Type B pancreatic cell (in vitro differentiated cells): ENCODE results near the gene MAGEA8. TPM values are rescaled to one million over a fixed set of nuclear protein-coding genes. Genes with fewer than 3 reads are reported as not detected.
"Not testable (repeated sequence)": the region's sequence is repeated elsewhere in the genome, so short reads cannot be mapped to it uniquely, and the experiment has no call there.

ENCODE experiments used
- DNase-seq: peaks from one replicate; pipeline ENCODE4 v3.0.0; 2021; ENCODE audit warnings: mixed read lengths; ENCODE audit not compliant: unreplicated experiment; ENCODE audit errors: extremely low spot score
- H3K27ac Mint-ChIP-seq: 2 replicates; pipeline ENCODE4 v1.8.0; 2021; ENCODE audit warnings: mild to moderate bottlenecking, mixed read lengths
- H3K27me3 Mint-ChIP-seq: 2 replicates; pipeline ENCODE4 v1.8.0; 2021; ENCODE audit warnings: mixed read lengths
- H3K36me3 Mint-ChIP-seq: 2 replicates; pipeline ENCODE4 v1.8.0; 2021; ENCODE audit warnings: mixed read lengths
- H3K4me1 Mint-ChIP-seq: one replicate; pipeline ENCODE4 v1.8.0; 2021; ENCODE audit warnings: mixed read lengths; ENCODE audit not compliant: unreplicated experiment
- H3K4me3 Mint-ChIP-seq: 2 replicates; pipeline ENCODE4 v1.8.0; 2021; ENCODE audit warnings: mild to moderate bottlenecking, mixed read lengths
- H3K9me3 Mint-ChIP-seq: 2 replicates; pipeline ENCODE4 v1.8.0; 2021; ENCODE audit warnings: mixed read lengths
- long read RNA-seq: library from polyadenylated mRNA; unstranded; transcript quantifications from one replicate; pipeline ENCODE4 v2.0.0, GENCODE V29; 2020
- total RNA-seq: library from RNA; stranded (reverse); gene quantifications from 2 replicates; pipeline ENCODE4 v1.2.1, GENCODE V29; 2021; ENCODE audit warnings: low replicate concordance
- TF ChIP-seq, protein P1 (sequence below): fragments of 200-600 bp; sonication (generic); conservative IDR thresholded peaks from 2 replicates; pipeline ENCODE4 v1.5.0; 2021; ENCODE audit warnings: antibody characterized with exemption, mild to moderate bottlenecking

Gene MAGEA8, protein sequence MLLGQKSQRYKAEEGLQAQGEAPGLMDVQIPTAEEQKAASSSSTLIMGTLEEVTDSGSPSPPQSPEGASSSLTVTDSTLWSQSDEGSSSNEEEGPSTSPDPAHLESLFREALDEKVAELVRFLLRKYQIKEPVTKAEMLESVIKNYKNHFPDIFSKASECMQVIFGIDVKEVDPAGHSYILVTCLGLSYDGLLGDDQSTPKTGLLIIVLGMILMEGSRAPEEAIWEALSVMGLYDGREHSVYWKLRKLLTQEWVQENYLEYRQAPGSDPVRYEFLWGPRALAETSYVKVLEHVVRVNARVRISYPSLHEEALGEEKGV
- 0.21 TPM in 1 of 2 replicates, not detected in the other for total RNA-seq
- long read RNA-seq, partial matches to known transcripts, result 0 of 2 reads
- long read RNA-seq, other reads (novel, unspliced or antisense), result 0 of 2 reads

DNA sequence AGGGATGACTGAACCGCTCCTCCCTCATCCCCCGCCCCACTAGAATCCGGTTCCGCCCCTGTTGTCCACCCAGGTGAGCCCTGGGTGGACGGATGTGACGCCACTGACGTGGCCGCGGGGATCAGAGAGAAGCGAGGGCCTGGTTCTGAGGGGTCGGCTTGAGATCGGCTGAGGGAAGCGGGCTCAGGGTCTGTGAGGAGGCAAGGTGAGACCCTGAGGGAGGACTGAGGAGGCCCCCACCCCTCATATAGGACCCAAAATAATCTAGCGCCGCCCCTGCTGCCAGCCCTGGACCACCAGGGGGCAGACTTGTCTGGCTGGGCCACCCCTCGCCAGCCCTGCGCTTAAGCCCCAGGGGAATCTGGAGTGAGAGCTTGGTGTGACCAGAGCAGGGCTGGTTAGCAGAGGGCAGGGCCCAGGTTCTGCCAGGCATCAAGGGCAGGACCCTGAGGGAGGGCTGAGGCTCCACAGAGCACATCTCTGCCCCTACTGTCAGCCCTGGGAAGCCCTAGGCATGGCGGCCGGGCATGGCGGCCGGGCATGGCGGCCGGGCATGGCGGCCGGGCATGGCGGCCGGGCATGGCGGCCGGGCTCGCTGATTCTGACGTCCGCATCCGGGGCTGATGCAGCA is at the start of gene MAGEA8:
Gene MAGEA8, plus strand, starts transcription at position 103 of the 631 bp plus-strand sequence. CDS start 3,090 bp downstream, outside the sequence.
- H3K4me3 Mint-ChIP-seq, result no peak within 1 kb of the TSS
- no peak for DNase-seq
- no peaks in the 10 kb centered on the region for H3K27me3 Mint-ChIP-seq
- no peaks in the 10 kb centered on the region for H3K36me3 Mint-ChIP-seq
- no peaks in the 10 kb centered on the region for H3K9me3 Mint-ChIP-seq
- no peak within 1 kb of the TSS for H3K27ac Mint-ChIP-seq
- no peaks in the 10 kb centered on the region for H3K4me1 Mint-ChIP-seq
- TF ChIP-seq, protein P1, sequence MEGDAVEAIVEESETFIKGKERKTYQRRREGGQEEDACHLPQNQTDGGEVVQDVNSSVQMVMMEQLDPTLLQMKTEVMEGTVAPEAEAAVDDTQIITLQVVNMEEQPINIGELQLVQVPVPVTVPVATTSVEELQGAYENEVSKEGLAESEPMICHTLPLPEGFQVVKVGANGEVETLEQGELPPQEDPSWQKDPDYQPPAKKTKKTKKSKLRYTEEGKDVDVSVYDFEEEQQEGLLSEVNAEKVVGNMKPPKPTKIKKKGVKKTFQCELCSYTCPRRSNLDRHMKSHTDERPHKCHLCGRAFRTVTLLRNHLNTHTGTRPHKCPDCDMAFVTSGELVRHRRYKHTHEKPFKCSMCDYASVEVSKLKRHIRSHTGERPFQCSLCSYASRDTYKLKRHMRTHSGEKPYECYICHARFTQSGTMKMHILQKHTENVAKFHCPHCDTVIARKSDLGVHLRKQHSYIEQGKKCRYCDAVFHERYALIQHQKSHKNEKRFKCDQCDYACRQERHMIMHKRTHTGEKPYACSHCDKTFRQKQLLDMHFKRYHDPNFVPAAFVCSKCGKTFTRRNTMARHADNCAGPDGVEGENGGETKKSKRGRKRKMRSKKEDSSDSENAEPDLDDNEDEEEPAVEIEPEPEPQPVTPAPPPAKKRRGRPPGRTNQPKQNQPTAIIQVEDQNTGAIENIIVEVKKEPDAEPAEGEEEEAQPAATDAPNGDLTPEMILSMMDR, result peak; percentile 38

DNA sequence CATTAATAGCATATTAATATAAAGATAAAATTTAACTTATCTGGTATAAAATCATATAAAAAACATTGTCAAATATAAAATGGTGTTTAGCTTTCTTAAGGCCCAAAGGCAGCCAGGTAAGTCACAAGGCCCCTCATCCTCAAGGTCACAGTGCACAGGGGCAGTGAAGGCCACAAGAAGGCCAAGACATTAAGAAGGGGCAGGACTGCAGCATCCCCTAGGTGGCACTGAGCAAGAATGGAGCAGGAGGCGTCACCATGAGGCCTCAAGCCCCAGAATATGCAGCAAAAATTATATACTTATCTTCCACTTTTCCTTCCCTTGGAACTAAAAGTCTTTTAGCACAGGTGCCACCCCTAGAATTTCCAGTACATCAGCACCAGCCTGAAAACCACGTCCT is 49.5 kb upstream of the MAGEA8 start:
- DNase-seq, result no peak
- H3K4me3 Mint-ChIP-seq, result no peak overlapping the region
- no peaks in the 10 kb centered on the region for H3K36me3 Mint-ChIP-seq
- H3K4me1 Mint-ChIP-seq, result peaks cover 21% of the 10 kb centered on the region
- no peaks in the 10 kb centered on the region for H3K9me3 Mint-ChIP-seq
- TF ChIP-seq, protein P1, result no peak
- peaks cover 2% of the 10 kb centered on the region for H3K27me3 Mint-ChIP-seq
- H3K27ac Mint-ChIP-seq, result no peak overlapping the region

DNA sequence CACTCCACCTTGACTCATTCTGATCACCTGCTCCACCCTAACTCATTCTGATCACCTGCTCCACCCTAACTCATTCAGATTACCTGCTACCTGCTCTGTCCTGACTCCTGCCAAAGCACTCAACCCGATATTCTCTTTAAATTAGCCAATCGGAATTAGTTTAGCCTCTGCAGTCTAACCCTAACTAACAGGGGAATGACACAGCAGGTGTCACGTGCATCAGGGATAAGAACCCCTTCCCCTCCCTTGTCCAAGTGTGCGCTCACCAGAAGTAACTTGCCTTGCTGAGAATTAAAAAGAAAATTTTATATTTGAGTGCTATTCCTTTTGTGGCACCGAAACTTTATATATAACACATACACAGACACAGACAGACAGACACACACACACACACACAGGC is 44.3 kb upstream of the MAGEA8 start:
- not testable (repeated sequence) for H3K4me3 Mint-ChIP-seq, H3K27ac Mint-ChIP-seq, H3K27me3 Mint-ChIP-seq, H3K36me3 Mint-ChIP-seq, H3K9me3 Mint-ChIP-seq, DNase-seq
- peaks cover 12% of the 10 kb centered on the region for H3K4me1 Mint-ChIP-seq

DNA sequence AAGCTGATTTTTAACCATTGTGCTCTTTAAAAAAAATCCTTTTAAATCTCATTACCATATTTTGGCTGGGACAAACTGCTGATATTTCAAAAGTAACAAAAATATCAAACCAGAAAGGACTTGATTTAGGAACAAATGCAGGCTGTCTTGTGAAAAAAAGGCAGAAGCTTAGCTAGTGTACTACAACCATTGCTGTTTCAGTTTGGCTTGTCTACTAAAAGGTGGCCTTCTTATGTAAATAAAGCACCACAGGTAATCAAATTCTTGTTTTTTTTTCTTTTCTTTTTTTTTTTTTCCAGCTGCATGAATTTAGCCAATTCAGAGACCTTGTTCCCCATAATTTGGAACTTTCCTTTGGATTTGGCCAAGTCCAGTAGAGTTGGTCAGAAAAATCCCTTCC is 43.8 kb upstream of the MAGEA8 start:
- TF ChIP-seq, protein P1, result no peak
- Mint-ChIP-seq H3K4me3 (no peak overlapping the region), H3K27ac (no peak overlapping the region), H3K4me1 (peaks cover 7% of the 10 kb centered on the region), H3K36me3 (no peaks in the 10 kb centered on the region), H3K27me3 (no peaks in the 10 kb centered on the region), H3K9me3 (no peaks in the 10 kb centered on the region)
- DNase-seq, result no peak

DNA sequence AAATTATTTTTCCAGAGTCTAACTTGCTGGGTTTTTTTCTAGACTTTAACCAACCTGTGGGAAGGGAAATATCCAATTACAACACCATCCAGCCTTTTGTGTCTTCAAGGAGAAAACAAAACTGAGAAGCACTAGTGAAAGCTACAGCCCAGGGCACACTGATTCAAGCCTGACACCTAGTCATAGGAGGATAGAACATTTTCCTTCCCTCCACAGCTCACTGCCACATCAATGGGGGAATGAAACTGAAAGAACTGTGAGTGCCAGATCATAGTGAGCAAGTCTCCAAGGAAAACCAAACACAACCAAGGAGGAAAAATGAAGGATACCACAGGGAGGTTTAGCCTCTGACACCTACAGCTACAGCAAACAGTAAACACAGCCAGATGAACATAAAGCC is 43.3 kb upstream of the MAGEA8 start:
- Mint-ChIP-seq H3K36me3 (no peaks in the 10 kb centered on the region), H3K4me1 (peaks cover 5% of the 10 kb centered on the region), H3K4me3 (no peak overlapping the region), H3K9me3 (no peaks in the 10 kb centered on the region), H3K27me3 (no peaks in the 10 kb centered on the region), H3K27ac (no peak overlapping the region)
- TF ChIP-seq, protein P1, result no peak
- DNase-seq, result no peak

DNA sequence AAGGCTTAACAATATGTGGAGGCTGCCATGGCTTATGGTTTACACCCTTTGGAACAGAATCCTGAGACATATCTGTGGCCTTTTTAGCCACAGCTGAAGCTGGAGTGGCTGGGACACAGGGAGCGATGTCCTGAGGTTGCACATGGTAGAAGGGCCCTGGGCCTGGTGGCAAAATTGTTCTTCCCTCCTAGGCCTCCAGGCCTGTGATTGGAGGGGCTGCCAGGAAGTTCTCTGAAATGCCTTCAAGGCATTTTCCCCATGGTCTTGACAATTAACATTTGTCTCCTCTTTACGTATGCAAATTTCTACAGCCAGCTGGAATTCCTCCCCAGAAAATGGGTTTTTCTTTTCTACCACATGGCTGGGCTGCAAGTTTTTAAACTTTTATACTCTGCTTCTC is 39.1 kb upstream of the MAGEA8 start:
- H3K4me1 Mint-ChIP-seq, result no peaks in the 10 kb centered on the region
- no peak for DNase-seq
- TF ChIP-seq, protein P1, result no peak
- H3K9me3 Mint-ChIP-seq, result no peaks in the 10 kb centered on the region
- H3K4me3 Mint-ChIP-seq, result no peak overlapping the region
- no peaks in the 10 kb centered on the region for H3K27me3 Mint-ChIP-seq
- H3K36me3 Mint-ChIP-seq, result no peaks in the 10 kb centered on the region
- H3K27ac Mint-ChIP-seq, result no peak overlapping the region
